Measurements from ENCODE around the gene NCLN. TPM values are rescaled to one million over a fixed set of nuclear protein-coding genes. Genes with fewer than 3 reads are reported as not detected.

Gene NCLN
- total RNA-seq, 2 experiments from 2014 or later: 52.1 to 56.0 TPM

DNA sequence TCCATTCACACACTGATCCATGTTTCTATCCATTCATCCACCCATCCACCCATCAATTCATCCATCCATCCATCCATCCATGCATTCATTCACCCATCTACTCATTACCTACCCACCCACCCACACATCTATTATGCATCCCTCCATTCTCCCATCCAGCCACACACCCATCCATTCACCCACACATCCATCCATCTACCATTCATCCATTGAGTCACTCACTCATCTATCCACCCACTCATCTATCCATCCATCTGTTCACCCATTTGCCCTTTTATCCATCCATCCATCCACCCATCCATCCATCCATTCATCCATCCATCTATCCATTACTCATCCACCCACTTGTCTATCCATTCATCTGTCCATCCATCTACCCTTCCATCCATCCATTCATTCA, 68.8 kb downstream of the NCLN start:
- H3K27me3 Mint-ChIP-seq: no peaks in the 10 kb centered on the region
- H3K27ac Mint-ChIP-seq: no peak overlapping the region
- peaks cover 11% of the 10 kb centered on the region for H3K9me3 Mint-ChIP-seq
- no peak for DNase-seq
- no peaks in the 10 kb centered on the region for H3K4me1 Mint-ChIP-seq
- POLR2A ChIA-PET: no interaction called here
- CTCF ChIA-PET: no interaction called here
- H3K4me3 Mint-ChIP-seq: no peak overlapping the region
- H3K36me3 Mint-ChIP-seq (ENCODE audit: low read depth): no peaks in the 10 kb centered on the region

DNA sequence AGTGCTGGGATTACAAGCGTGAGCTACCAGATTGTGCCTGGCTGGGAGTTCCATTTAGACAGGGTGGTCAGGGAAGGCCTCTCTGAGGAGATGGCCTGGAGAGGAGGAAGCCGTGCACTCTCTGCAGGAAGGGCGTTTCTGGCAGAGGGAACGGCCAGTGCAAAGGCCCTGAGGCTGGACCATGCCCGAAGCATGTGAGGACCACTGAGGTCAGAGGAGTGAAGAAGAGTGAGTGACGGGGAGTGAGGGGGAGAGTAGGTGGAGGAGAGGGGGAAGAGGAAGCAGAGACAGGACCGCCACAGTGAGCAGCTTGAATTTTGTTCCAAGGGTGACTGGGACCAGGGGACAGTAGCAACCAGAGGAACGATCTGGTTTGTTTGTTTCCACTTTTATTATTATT, 71.3 kb downstream of the NCLN start:
- no peak for DNase-seq
- Mint-ChIP-seq H3K4me3 (no peak overlapping the region), H3K27ac (no peak overlapping the region), H3K9me3 (peaks cover 8% of the 10 kb centered on the region), H3K4me1 (no peaks in the 10 kb centered on the region), H3K27me3 (no peaks in the 10 kb centered on the region), H3K36me3 (ENCODE audit: low read depth) (no peaks in the 10 kb centered on the region)
- CTCF ChIA-PET: no interaction called here
- POLR2A ChIA-PET: no interaction called here

Other genes with a start within 250 kb of the NCLN start
- 1 to 10 TPM; 4.6 to 5.6 TPM for gene ZNF77, start 241.0 kb upstream of the NCLN start, total RNA-seq
- 1 to 10 TPM; 1.2 to 1.6 TPM for gene TLE6, start 208.4 kb upstream of the NCLN start, total RNA-seq
- under 1 TPM; 0.99 to 1.00 TPM for gene TLE2, start 156.7 kb upstream of the NCLN start, total RNA-seq
- 100 to 1,000 TPM; 837 to 960 TPM for gene TLE5, start 123.4 kb upstream of the NCLN start, total RNA-seq
- under 1 TPM; 0.79 to 0.87 TPM for gene GNA11, start 91.6 kb upstream of the NCLN start, total RNA-seq
- 10 to 100 TPM; 22.8 to 23.6 TPM for gene GNA15, start 49.9 kb upstream of the NCLN start, total RNA-seq
- 100 to 1,000 TPM; 162 to 209 TPM for gene S1PR4, start 7.2 kb upstream of the NCLN start, total RNA-seq
- under 1 TPM; 0.06 to 0.20 TPM for gene CELF5, start 38.7 kb downstream of the NCLN start, total RNA-seq
- 10 to 100 TPM; 14.2 TPM for gene NFIC, start 180.7 kb downstream of the NCLN start, total RNA-seq

Measured in activated CD4-positive, alpha-beta T cell treated with anti-CD3 and anti-CD28 coated beads, Interleukin-2, amount 10 ng/mL, durations not matched to agents 7 days and 5 days (primary cell).